Dendritic cell treated with granulocyte-macrophage colony-stimulating factor and Interleukin-4, amounts not matched to agents 40 ng/mL and 50 ng/mL, for 4 days (primary cell): Measurements from ENCODE around the gene TRIM60.
"Not testable (repeated sequence)": the region's sequence is repeated elsewhere in the genome, so short reads cannot be mapped to it uniquely, and the experiment has no call there.

ENCODE experiments used
- H3K27ac Mint-ChIP-seq: one replicate; pipeline ENCODE4 v1.8.0; 2022; ENCODE audit warnings: mild to moderate bottlenecking, mixed read lengths
- H3K27me3 Mint-ChIP-seq: one replicate; pipeline ENCODE4 v1.8.0; 2022; ENCODE audit warnings: mild to moderate bottlenecking, mixed read lengths
- H3K36me3 Mint-ChIP-seq: one replicate; pipeline ENCODE4 v1.8.0; 2022; ENCODE audit warnings: low read depth, mixed read lengths
- H3K4me1 Mint-ChIP-seq: one replicate; pipeline ENCODE4 v1.8.0; 2022; ENCODE audit warnings: low read depth, mixed read lengths
- H3K4me3 Mint-ChIP-seq: one replicate; pipeline ENCODE4 v1.8.0; 2022; ENCODE audit warnings: mild to moderate bottlenecking, moderate library complexity, mixed read lengths
- H3K9me3 Mint-ChIP-seq: one replicate; pipeline ENCODE4 v1.8.0; 2022; ENCODE audit warnings: mixed read lengths
- intact Hi-C: fragments of 100-400 bp; cut with micrococcal nuclease; formaldehyde crosslinking; loops from one replicate; pipeline ENCODE4 v1.15.0; 2022

Gene TRIM60

GRCh38 chr4:165077034-165077578, 45.3 kb downstream of the TRIM60 start:
- Mint-ChIP-seq H3K4me1 (peaks cover 5% of the 10 kb centered on the region), H3K36me3 (peaks cover 63% of the 10 kb centered on the region), H3K27me3 (no peaks in the 10 kb centered on the region), H3K27ac (no peak overlapping the region), H3K9me3 (no peaks in the 10 kb centered on the region), H3K4me3 (no peak overlapping the region)
- intact Hi-C loops, result no loop called here

GRCh38 chr4:165079476-165079875, 47.7 kb downstream of the TRIM60 start:
- no peaks in the 10 kb centered on the region for H3K27me3 Mint-ChIP-seq
- intact Hi-C loops, result no loop called here
- H3K36me3 Mint-ChIP-seq, result peaks cover 75% of the 10 kb centered on the region
- H3K4me3 Mint-ChIP-seq, result no peak overlapping the region
- H3K4me1 Mint-ChIP-seq, result peaks cover 5% of the 10 kb centered on the region
- no peaks in the 10 kb centered on the region for H3K9me3 Mint-ChIP-seq
- H3K27ac Mint-ChIP-seq, result no peak overlapping the region

GRCh38 chr4:165084787-165085186, 53.0 kb downstream of the TRIM60 start:
- H3K4me1 Mint-ChIP-seq, H3K4me3 Mint-ChIP-seq, intact Hi-C loops, H3K27me3 Mint-ChIP-seq, H3K27ac Mint-ChIP-seq, H3K9me3 Mint-ChIP-seq: not testable (repeated sequence)
- peaks cover 81% of the 10 kb centered on the region for H3K36me3 Mint-ChIP-seq

DNA sequence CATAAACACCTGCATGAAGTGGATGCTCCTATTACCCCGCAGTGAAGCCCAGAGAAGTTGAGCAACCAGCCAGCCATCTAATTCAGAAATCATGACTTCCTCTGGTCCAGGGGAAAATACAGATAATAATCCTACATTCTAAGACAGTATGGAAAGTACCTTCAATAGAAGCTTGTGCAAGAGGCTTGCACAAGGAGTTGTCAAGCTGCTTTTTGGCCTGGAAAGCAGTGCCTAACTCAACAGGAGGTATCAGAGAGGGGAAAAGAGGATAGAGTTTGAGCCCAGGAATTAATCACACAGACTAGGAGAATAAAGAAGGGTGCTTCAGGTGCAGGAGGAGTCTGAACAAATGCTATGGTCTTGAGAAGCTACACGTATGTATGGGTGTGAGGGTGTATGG, 54.1 kb downstream of the TRIM60 start:
- intact Hi-C loops, result no loop called here
- Mint-ChIP-seq H3K4me1 (no peaks in the 10 kb centered on the region), H3K27ac (no peak overlapping the region), H3K4me3 (no peak overlapping the region), H3K36me3 (peaks cover 92% of the 10 kb centered on the region), H3K27me3 (no peaks in the 10 kb centered on the region), H3K9me3 (no peaks in the 10 kb centered on the region)

DNA sequence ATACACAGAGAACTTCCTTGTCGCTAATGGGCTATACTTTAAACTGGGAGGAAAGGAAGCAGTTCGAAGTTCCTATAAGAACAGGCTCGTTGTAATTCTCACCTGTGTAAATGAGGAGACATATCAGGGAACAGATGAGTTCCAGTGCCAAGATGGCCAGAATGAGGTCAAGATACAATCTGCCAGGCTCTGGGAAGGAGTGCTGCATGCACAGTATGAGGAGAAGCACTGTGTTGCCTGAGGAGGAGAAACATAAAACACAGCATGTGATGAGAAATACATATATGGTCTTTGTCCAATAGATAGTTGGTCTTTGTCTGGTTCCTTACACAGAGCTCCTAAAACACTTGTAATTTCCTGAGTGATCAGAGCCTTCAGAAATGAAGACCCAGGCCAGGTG, 56.6 kb downstream of the TRIM60 start:
- H3K4me1 Mint-ChIP-seq, result no peaks in the 10 kb centered on the region
- H3K27ac Mint-ChIP-seq, result no peak overlapping the region
- peaks cover 98% of the 10 kb centered on the region for H3K36me3 Mint-ChIP-seq
- no peaks in the 10 kb centered on the region for H3K9me3 Mint-ChIP-seq
- intact Hi-C loops, result no loop called here
- H3K4me3 Mint-ChIP-seq, result no peak overlapping the region
- no peaks in the 10 kb centered on the region for H3K27me3 Mint-ChIP-seq
